HL-60 (cell line): ENCODE data around the gene MEIS1.
A peak's percentile ranks its signal among the peaks of the same experiment; 100 is the strongest.

Experiments
- DNase-seq, 2 experiments: peaks; one replicate each; pipeline ENCODE4 v3.0.0-alpha.2; 2010 to 2020; ENCODE audit warnings: low read depth in 1 of 2, low spot score in 1 of 2
- H3K27ac ChIP-seq: fragments of 250-450 bp; sonication (Bioruptor Pico); replicated peaks from 2 replicates; pipeline ENCODE4 v1.5.1; 2020; ENCODE audit warnings: mild to moderate bottlenecking, moderate library complexity
- H3K27me3 ChIP-seq: fragments of 250-450 bp; sonication (Bioruptor Pico); 2 replicates; pipeline ENCODE4 v1.5.1; 2021; ENCODE audit warnings: mild to moderate bottlenecking, moderate library complexity; ENCODE audit not compliant: insufficient read depth, poor library complexity, severe bottlenecking
- H3K4me3 ChIP-seq: replicated peaks from 2 replicates; pipeline ENCODE4 v1.5.1; 2011; ENCODE audit warnings: mild to moderate bottlenecking, control low read depth, low read length; ENCODE audit not compliant: insufficient read depth
- CTCF ChIP-seq: IDR thresholded peaks from one replicate; pipeline ENCODE4 v1.5.1; 2011; ENCODE audit warnings: low read length, control low read depth, inconsistent platforms; ENCODE audit not compliant: insufficient read depth
- GABPA ChIP-seq: IDR thresholded peaks from 2 replicates; pipeline ENCODE4 v1.6.1; 2012; ENCODE audit warnings: low read depth
- POLR2AphosphoS5 ChIP-seq: IDR thresholded peaks from 2 replicates; pipeline ENCODE4 v1.6.1; 2012; ENCODE audit warnings: low read depth
- REST ChIP-seq: IDR thresholded peaks from 2 replicates; pipeline ENCODE4 v1.6.1; 2012; ENCODE audit warnings: low read depth; ENCODE audit not compliant: insufficient replicate concordance
- SPI1 ChIP-seq: IDR thresholded peaks from 2 replicates; pipeline ENCODE4 v1.6.1; 2012; ENCODE audit warnings: low read depth, mild to moderate bottlenecking, borderline replicate concordance

Gene MEIS1

GRCh38 chr2:66489436-66489835, 54.5 kb downstream of the MEIS1 start:
- DNase-seq, result no peak
- Histone ChIP-seq H3K4me3 (no peak overlapping the region), H3K27me3 (no peaks in the 10 kb centered on the region), H3K27ac (no peak overlapping the region)
- TF ChIP-seq CTCF (no peak), REST (no peak), SPI1 (no peak), GABPA (no peak), POLR2AphosphoS5 (no peak)

- TF ChIP-seq SPI1 (no peak), GABPA (no peak), POLR2AphosphoS5 (no peak), REST (no peak), CTCF (no peak)
- H3K27ac ChIP-seq, result no peak overlapping the region
- DNase-seq, result no peak
Measured at GRCh38 chr2:66490588-66491001, 55.7 kb downstream of the MEIS1 start.

GRCh38 chr2:66494708-66495107, 59.8 kb downstream of the MEIS1 start:
- peak in 1 of 2 experiments; percentile 39 for DNase-seq
- H3K4me3 ChIP-seq, result no peak overlapping the region
- H3K27me3 ChIP-seq, result no peaks in the 10 kb centered on the region
- TF ChIP-seq POLR2AphosphoS5, result no peak
- no peak for TF ChIP-seq REST
- no peak for TF ChIP-seq GABPA
- TF ChIP-seq SPI1, result no peak
- TF ChIP-seq CTCF, result no peak
- H3K27ac ChIP-seq, result no peak overlapping the region

More at GRCh38 chr2:66490588-66491001, 55.7 kb downstream of the MEIS1 start:
- H3K4me3 ChIP-seq, result no peak overlapping the region
- no peaks in the 10 kb centered on the region for H3K27me3 ChIP-seq
